Prostate gland (tissue), 2 donors: Measurements from ENCODE around the gene CDH13.
A peak's percentile ranks its signal among the peaks of the same experiment; 100 is the strongest.

Experiments
- CTCF ChIP-seq, 4 experiments: fragments of 200-600 bp in 2 of 4; fragments of 450-650 bp in 2 of 4; sonication (generic) in 2 of 4; IDR thresholded peaks; 1 replicate in 3 of 4; 2 replicates in 1 of 4; pipeline ENCODE4 v1.5.1; 2016 to 2019; ENCODE audit warnings: antibody characterized with exemption in 4 of 4, mild to moderate bottlenecking in 2 of 4, moderate library complexity in 2 of 4
- POLR2A ChIP-seq: fragments of 450-650 bp; IDR thresholded peaks from one replicate; pipeline ENCODE4 v1.6.1; 2016; ENCODE audit warnings: antibody characterized with exemption, mild to moderate bottlenecking

DNA sequence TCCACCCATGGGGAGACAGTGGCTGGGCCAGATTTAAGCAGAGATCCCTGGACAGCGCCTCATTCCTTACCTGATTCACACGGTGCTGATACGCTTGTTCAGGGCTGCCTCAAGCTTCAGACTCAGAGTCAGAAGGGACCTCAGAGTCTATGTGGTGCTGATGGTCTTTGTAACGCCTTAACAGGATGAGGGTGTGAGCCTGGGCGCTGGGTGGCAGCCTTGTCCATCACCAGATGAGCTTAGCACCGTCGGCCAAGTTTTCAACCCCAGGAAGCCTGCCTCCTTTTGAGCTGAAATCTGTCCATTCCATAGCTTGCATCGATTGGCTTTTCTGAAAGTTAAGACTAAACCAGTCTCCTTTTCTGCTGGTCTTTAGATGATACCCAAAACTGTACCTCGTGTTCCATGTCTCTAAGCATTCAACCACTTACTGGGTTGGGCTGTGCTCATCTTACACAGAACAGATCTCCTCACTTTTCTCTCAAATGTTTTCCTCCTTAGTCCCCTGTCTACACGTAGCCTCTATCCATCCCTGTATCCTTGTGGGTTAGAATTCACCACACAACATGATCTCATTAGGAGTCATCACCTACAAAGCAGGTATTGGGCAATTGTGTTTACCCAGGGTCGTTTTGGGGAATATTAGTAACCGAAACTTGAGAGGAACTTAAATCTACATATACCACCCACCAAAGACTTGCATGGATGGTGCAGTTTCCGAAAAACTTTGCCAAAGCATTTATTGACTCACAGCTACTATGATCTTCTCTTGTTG, 573.4 kb downstream of the CDH13 start:
- TF ChIP-seq POLR2A (no peak), CTCF (IDR thresholded peaks at IDR 0.05) (peak in 1 of 4 experiments; percentile 6)
